ENCODE data around the gene TRERF1.

The TRERF1 gene

DNA sequence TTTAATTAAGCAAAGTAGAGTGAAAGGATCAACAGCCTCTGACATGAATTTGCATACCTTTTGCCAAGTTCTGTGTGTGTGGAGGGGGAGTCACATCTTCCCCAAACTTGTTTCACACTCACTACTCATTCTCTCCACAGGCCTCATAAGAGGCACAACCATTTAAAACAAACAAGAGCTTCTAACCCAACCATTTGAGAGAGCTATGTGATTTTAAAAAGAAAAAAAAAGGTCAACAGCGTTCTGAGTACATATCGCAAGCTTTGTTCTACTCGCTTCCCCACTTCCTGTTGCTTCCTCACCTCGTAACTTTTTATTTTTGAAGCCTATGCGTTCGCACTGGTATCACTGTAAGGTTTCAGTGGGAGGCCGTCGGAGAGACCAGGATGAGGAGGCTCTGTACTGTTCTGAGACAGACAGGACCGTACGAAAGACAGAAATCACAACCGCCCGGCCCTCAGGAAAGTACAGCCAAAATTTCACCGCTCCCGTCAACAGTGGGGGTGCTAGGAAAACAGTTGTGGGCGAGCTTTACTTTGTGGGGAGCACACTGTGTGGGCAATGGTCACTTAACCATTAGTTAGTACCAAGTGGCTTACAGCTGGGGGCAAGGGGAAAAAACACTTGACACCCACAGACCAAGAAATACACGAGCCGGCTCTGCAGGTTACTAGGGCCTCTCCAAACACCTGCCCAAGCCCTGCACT is 61.3 kb downstream of the TRERF1 start:
- no peak for DNase-seq

- no peak for DNase-seq
Observed at GRCh38 chr6:42389736-42390135, 62.0 kb downstream of the TRERF1 start.

- DNase-seq, result no peak
Observed at GRCh38 chr6:42388046-42388445, 63.7 kb downstream of the TRERF1 start.

DNA sequence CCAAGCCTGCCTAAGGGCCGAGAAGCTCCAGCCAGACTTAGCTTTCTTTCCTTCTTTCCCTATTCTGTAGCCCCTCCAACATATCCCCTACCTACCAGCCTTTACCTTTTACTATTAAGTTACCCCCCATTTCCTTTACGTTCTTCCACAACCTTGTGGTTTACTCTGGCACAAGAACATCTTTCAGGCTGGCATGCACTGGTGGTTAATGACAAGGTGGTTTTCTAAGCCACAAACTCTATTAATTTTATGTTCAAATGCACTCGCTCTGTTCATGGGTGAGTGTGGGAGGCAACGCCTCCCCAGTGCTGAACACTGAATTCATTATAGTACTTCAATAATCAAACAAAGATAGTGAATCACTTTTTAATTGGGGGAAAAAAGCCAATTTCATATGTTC is 64.4 kb downstream of the TRERF1 start:
- DNase-seq, result no peak

GRCh38 chr6:42385339-42385738 is 66.4 kb downstream of the TRERF1 start:
- no peak for DNase-seq

DNA sequence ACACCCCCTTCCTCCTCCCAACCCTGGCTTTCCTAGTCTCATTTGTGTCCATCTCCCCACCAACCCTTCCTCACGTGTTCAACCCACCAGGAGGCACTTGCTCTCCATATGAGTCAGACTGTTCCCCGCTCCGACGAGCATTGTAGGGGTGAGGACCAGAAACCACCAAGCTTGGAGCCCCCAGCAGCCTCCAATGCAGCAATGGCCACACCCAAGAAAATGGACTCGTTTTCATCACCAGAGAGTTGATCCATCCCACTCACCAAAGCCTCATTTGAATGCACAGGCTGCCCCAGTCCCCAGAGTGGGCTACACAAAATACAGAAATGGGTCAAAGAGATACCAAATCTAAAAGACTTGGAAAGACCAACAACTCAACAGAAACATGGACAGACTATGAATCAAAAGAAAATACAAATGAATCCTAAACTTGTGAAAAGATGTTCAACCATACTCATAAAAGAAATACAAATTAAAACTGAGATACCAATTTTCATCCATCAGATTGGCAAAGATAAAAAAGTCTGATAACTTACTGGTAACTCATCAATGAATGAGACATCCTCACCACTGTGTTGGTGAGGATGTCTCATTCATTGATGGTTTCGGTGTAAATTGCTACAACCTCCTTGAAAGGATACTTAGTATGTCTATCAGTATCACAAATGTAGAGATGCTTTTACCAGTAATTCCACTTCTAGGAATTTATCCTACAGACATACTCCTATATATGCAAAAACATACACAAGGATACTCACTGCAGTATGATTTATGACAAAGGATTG is 68.1 kb downstream of the TRERF1 start:
- no peak for DNase-seq

DNA sequence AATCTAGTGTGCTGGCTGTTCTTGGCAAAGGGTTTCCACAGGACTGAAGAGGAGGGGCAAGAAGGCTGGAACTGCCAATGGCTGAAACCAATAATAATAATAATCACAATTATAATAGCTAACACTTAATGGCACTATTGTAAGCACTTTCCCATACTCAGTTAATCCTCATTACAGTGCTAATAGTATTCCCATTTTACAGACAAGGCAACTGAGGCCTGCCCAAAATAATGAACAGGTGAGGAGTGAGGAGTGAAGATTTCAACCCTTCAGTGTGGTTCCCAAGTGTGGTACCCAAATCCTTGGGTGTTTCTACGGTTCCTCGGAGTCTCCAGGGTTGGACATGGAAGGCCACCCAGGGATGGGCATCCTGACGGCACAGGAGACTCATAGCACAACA is 69.9 kb downstream of the TRERF1 start:
- no peak for DNase-seq

GRCh38 chr6:42380228-42380979 is 71.3 kb downstream of the TRERF1 start:
- no peak for DNase-seq

- DNase-seq, result no peak
Observed at GRCh38 chr6:42378536-42378935, 73.2 kb downstream of the TRERF1 start.

DNA sequence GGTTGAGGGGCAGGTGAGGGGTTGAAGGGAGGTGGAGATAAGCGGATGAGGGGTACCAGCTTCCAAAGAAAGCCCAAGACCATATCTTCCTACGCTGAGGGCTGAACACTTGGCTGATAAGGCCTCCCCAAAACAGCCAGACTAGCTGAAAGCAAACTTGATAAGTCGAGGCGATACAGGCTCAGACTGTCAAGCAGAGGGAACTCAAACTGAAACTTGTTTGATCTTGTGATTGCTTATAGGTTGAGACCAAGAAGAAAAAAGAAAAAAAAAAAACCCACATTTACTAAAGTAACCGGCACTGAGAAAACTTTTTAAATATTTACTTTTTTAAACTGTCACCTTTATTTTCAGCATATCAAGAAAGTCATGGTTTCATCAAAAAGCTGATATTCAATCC is 73.6 kb downstream of the TRERF1 start:
- DNase-seq, result no peak

GRCh38 chr6:42375007-42375635 is 76.6 kb downstream of the TRERF1 start:
- DNase-seq, result no peak

- DNase-seq, result no peak
Observed at GRCh38 chr6:42374018-42374669, 77.6 kb downstream of the TRERF1 start.

DNA sequence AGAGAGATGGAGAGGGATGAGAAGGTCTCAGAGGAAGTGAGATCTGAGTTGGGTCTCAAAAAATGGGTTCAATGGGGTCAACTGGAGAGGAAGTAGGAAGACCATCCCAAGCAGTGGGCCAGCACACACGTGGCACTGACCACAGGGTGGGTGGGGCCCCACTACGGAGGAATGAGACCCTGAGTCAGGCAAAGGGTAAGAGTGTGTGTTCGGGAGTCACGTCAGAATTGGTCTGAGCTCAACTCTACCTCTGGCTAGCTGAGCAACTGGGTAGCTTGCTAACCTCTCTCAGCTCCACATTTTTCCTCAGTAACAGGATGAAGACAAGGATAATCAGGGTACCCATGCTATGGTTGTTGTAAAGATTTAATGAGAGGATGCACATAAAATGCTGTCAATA is 79.0 kb downstream of the TRERF1 start:
- no peak for DNase-seq

GRCh38 chr6:42370323-42370985 is 81.3 kb downstream of the TRERF1 start:
- DNase-seq, result no peak

DNA sequence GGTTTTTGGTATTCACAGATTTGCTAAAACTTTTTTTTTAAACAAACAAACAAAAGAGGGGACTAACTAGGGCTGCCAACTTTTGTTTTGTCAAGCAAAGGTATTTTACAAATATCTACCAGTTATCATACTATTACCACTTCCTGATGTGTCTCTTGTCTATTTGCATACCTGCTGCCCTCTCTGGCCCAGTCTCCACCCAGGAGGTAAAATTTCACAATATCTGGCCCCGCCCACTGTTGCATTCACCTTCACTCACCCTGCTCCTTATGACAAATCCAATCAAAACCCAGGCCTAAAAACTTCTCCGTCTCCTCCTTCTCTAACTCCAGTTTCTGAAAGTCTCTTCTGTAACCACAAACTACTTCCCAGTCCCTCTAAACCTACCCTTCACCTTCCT is 82.2 kb downstream of the TRERF1 start:
- no peak for DNase-seq

- no peak for DNase-seq
Observed at GRCh38 chr6:42368181-42368580, 83.5 kb downstream of the TRERF1 start.

DNA sequence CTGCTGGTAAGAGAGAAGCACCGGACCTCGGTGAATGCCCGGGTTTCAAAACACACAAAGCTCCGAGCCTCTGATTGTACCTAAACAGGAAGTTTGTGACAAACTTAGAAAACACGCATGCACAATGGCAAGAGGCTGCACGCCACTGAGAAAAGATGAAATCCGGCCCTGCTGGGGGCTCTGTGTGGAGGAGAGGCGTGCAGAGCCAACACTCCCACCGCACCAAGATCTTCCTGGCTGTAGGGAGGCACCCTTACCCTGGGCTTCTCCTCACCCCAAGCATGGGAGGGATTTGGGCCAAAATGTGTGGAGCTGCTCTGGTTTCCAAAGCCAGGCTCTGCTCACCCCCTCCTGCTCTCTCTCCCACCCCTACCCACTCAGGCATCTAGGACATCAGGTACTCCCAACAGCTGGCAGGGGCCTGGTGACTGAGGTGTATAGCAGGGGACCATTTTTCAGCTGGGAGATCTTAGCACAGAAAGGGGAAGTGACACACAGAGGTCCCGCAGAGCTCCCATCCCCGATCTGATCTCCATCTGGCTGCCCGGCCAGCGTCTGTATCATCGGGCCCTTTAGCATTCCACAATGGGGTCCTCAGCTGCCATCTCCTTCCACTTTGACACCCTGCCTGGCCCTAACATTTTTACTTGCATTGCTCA is 84.2 kb downstream of the TRERF1 start:
- DNase-seq, result no peak

GRCh38 chr6:42366999-42367352 is 84.8 kb downstream of the TRERF1 start:
- DNase-seq, result no peak

DNA sequence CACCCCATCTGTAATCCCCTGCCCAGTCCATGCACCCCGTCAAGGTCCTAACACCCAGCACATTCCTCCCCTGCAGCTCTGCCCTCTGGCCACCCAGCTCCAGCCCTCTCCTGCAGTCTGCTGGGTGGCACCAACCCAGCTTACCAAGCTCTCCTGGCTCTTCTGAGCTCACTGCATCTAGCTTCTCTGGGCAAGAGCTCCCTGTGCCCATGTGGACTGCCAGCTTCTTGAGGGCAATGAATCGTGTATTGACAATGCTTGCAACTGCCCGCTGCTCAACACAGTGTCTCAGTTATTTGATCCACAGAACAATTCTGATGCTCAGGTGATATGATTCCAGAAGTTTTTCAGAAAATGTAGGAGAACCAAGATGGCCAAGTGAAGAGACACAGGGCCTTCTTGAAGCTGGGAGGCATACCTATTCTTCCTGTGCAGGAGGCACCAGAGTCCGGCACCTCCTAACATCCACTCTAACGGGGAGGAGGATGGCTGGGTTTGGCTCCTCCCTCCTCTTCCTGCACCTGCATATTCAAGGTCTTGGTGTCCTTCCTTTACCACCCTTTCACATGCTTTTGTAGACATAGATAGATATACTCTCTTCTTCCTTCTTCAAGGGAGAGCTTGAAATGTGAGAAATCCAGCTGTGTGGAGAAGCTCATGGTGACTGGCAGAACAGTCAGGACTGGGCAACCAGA is 85.6 kb downstream of the TRERF1 start:
- no peak for DNase-seq

DNA sequence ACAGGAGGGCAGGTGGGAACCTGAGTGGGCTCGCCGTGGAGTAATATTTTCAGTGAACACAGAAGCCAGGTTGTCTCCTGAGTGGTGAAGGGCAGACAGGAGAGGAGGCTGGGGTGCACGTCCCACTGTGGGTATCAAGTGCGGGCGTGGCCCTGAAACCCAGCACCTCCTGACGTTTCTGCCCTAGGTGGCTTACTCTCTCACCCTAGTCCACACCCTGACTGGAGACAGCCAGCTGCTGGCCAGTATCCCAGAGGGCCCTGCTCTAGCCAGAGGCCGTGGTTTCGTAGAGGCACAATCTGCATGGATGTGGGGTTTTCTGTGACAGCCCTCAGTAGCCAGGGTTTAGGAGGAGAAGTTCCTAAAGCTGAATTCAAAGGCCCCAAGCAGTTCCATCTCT is 86.7 kb downstream of the TRERF1 start:
- no peak for DNase-seq

Data from left hindlimb (tissue), 1 donor.